Measurements from ENCODE around the gene C10orf71. TPM values are rescaled to one million over a fixed set of nuclear protein-coding genes. Genes with fewer than 3 reads are reported as not detected.

C10orf71 gene
- total RNA-seq, 1 experiment from 2014 or later = not detected

DNA sequence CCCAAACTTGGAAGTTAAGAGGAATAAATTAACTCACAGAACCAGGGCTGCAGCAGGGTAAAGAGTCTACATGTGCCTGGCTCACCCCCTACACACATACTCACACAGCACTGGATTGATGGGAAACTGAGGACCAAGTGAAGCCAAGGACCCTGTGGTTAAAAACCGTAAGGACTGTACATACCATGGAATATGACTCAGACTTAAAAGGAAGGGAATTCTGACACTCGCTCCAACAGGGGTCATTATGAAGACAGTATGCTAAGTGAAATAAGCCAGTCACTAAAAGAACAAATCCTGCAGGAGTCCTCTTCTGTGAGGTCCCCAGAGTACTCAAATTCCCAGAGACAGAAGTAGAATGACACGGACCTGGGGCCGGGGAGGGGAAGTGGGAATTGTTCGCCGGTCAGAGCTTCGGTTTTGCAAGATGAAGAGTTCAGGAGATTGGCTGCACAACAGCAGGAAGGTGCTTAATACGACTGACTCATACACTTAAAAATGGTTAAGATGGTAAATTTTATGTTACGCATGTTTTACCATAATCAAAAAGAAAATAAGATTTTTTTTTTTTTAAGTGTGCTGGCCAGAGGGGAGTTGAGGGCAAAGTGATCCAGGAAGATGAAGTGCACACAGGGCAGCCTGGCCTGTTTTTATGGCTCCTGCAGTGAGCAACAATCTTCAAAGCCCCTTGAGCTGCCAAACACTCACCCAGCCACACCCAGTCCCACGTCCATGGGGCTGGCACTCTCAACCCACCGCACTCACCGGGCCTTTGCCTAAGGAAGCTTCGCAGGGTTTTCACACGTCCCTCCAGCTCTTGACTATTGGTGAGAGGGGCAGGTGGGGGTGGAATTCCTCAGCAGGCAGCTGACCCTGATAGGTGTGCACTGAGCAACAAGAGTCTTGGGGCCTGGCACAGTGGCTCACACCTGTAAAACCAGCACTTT, 70.5 kb downstream of the C10orf71 start:
- peaks cover 10% of the 10 kb centered on the region for H3K27me3 ChIP-seq (replicated peaks; ENCODE audit: insufficient read depth, low read depth, low read length, poor library complexity)
- TF ChIP-seq, protein P1, sequence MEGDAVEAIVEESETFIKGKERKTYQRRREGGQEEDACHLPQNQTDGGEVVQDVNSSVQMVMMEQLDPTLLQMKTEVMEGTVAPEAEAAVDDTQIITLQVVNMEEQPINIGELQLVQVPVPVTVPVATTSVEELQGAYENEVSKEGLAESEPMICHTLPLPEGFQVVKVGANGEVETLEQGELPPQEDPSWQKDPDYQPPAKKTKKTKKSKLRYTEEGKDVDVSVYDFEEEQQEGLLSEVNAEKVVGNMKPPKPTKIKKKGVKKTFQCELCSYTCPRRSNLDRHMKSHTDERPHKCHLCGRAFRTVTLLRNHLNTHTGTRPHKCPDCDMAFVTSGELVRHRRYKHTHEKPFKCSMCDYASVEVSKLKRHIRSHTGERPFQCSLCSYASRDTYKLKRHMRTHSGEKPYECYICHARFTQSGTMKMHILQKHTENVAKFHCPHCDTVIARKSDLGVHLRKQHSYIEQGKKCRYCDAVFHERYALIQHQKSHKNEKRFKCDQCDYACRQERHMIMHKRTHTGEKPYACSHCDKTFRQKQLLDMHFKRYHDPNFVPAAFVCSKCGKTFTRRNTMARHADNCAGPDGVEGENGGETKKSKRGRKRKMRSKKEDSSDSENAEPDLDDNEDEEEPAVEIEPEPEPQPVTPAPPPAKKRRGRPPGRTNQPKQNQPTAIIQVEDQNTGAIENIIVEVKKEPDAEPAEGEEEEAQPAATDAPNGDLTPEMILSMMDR (conservative IDR thresholded peaks at IDR 0.05; ENCODE audit: low read depth, low read length) = no peak
- H3K36me3 ChIP-seq (ENCODE audit: insufficient read depth, low read length, poor library complexity, severe bottlenecking) = no peaks in the 10 kb centered on the region
- H3K9me3 ChIP-seq (ENCODE audit: low read depth, low read length, poor library complexity, severe bottlenecking) = no peaks in the 10 kb centered on the region
- ChIA-PET POLR2A (ENCODE audit: low non-redundant PET) (no interaction called here), CTCF (no interaction called here)
- no peaks in the 10 kb centered on the region for H3K4me1 ChIP-seq (ENCODE audit: insufficient read depth, low read length, poor library complexity, severe bottlenecking)
- no peak overlapping the region for H3K27ac ChIP-seq (ENCODE audit: low read depth, low read length, poor library complexity, severe bottlenecking)
- DNase-seq (ENCODE audit: low spot score) = no peak
- intact Hi-C loops (cut with micrococcal nuclease; ENCODE audit: unreplicated experiment) = no loop called here
- no peak overlapping the region for H3K4me3 ChIP-seq (ENCODE audit: low read depth, low read length, poor library complexity, severe bottlenecking)
- no TSS peak for BruUV-seq (replicated peaks)

DNA sequence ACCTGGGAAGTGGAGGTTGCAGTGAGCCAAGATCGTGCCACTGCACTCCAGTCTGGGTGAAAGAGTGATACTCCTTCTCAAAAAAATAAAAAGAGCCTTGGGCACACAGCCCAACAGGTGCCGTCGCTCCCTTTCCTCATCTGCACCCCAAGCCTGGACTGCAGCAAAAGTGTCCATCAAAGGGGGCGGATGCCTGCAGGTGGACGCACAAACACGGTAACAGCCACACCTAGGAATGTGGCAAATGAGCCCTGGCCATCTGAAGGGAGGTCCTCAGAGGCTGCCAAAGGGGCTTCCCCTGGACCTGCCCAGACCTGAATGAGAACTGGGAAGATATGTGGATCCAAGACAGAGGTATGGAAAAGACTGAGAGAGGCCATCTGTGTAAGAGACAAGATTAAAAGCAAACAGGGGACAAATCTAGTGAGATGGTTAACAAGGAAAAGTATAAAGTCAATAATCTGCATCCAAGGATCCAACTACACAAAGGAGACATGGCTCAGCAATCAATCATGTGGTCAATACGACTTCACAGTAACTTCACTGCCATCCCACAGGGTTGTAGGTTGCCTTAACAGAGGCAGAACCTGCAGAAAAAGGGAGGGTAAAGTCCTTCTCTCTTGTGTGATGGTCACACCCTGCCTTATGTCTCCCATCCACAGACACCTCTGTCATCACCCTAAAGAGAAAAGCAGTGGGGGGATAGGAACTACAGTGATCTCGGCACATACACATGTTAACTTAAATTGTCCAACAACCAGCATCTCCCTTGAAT, 71.5 kb downstream of the C10orf71 start:
- H3K4me1 ChIP-seq (ENCODE audit: insufficient read depth, low read length, poor library complexity, severe bottlenecking) = no peaks in the 10 kb centered on the region
- intact Hi-C loops (cut with micrococcal nuclease; ENCODE audit: unreplicated experiment) = no loop called here
- POLR2A ChIA-PET (ENCODE audit: low non-redundant PET) = no interaction called here

DNA sequence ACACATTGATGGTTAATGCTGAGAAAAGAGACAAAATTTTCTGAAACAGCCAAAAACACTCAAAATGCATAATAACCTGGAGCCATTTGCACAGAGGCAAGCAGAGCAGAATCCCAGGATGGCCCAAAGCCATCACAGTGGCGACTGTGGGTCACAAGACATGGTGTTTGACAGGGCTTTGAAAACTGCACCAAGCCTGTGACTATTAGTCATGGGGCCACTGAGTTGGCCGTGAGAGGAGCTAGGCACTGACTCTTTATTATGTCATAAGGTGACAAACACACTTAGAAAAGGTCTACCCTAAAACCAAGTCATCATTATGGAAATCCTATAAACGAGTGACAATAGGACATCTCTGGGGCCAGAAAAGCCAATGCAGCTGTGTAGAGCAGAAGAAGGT, 73.0 kb downstream of the C10orf71 start:
- no TSS peak for BruUV-seq (replicated peaks)
- H3K27me3 ChIP-seq (replicated peaks; ENCODE audit: insufficient read depth, low read depth, low read length, poor library complexity) = peaks cover 27% of the 10 kb centered on the region
- intact Hi-C loops (cut with micrococcal nuclease; ENCODE audit: unreplicated experiment) = no loop called here
- H3K9me3 ChIP-seq (ENCODE audit: low read depth, low read length, poor library complexity, severe bottlenecking) = no peaks in the 10 kb centered on the region
- no peaks in the 10 kb centered on the region for H3K4me1 ChIP-seq (ENCODE audit: insufficient read depth, low read length, poor library complexity, severe bottlenecking)
- H3K36me3 ChIP-seq (ENCODE audit: insufficient read depth, low read length, poor library complexity, severe bottlenecking) = no peaks in the 10 kb centered on the region
- H3K4me3 ChIP-seq (ENCODE audit: low read depth, low read length, poor library complexity, severe bottlenecking) = no peak overlapping the region
- DNase-seq (ENCODE audit: low spot score) = no peak
- ChIA-PET CTCF (no interaction called here), POLR2A (ENCODE audit: low non-redundant PET) (no interaction called here)
- H3K27ac ChIP-seq (ENCODE audit: low read depth, low read length, poor library complexity, severe bottlenecking) = no peak overlapping the region
- no peak for TF ChIP-seq EZH2 (IDR thresholded peaks at IDR 0.05; ENCODE audit: borderline replicate concordance, low read depth, low read length, poor library complexity, severe bottlenecking)
- TF ChIP-seq, protein P1 (conservative IDR thresholded peaks at IDR 0.05; ENCODE audit: low read depth, low read length) = no peak

More for the DNA sequence above, 71.5 kb downstream of the C10orf71 start:
- no peak for DNase-seq (ENCODE audit: low spot score)
- Histone ChIP-seq H3K4me3 (ENCODE audit: low read depth, low read length, poor library complexity, severe bottlenecking) (no peak overlapping the region), H3K27me3 (replicated peaks; ENCODE audit: insufficient read depth, low read depth, low read length, poor library complexity) (peaks cover 18% of the 10 kb centered on the region), H3K9me3 (ENCODE audit: low read depth, low read length, poor library complexity, severe bottlenecking) (no peaks in the 10 kb centered on the region), H3K36me3 (ENCODE audit: insufficient read depth, low read length, poor library complexity, severe bottlenecking) (no peaks in the 10 kb centered on the region), H3K27ac (ENCODE audit: low read depth, low read length, poor library complexity, severe bottlenecking) (no peak overlapping the region)
- TF ChIP-seq, protein P1 (conservative IDR thresholded peaks at IDR 0.05; ENCODE audit: low read depth, low read length) = no peak
- no peak for TF ChIP-seq EZH2 (IDR thresholded peaks at IDR 0.05; ENCODE audit: borderline replicate concordance, low read depth, low read length, poor library complexity, severe bottlenecking)
- CTCF ChIA-PET = no interaction called here
- BruUV-seq (replicated peaks) = no TSS peak
